G401 (cell line): ENCODE data around the gene NHLRC4. TPM values are rescaled to one million over a fixed set of nuclear protein-coding genes. Genes with fewer than 3 reads are reported as not detected.
"Not testable (repeated sequence)": the region's sequence is repeated elsewhere in the genome, so short reads cannot be mapped to it uniquely, and the experiment has no call there.

Experiments used
- DNase-seq: peaks from one replicate; pipeline ENCODE4 v3.0.0-alpha.2; 2015; ENCODE audit warnings: low spot score
- in situ Hi-C: cut with HindIII; loops from 2 replicates; pipeline ENCODE4 v1.10.0; 2016; ENCODE audit warnings: low sequenced_read_pairs, mixed read lengths
- total RNA-seq: library from RNA; depleted of rRNA; stranded (reverse); fragments of >200 nt; shearing (Covaris generic); gene quantifications from 2 replicates; pipeline ENCODE4 v1.2.3, GENCODE V29; 2014

The NHLRC4 gene
- total RNA-seq, 1 experiment from 2014 or later: 2.7 TPM

DNA sequence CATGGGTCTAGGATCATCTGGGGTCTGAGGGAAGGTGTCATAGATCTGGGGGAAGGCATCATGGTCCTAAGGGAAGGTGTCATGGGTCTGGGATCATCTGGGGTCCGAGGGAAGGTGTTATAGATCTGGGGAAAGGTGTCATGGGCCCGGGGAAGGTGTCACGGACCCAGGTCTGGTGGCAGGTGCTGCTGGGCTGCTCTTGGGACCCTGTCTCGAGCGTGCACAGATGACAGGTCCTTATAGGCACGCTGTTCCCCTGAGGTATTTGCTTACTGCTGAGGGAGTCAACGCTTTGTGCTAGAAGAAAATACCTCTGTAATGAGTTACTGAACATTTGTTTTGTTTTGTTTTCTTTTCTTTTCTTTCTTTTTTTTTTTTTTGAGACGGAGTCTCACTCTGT lies 24.4 kb downstream of the NHLRC4 start:
- in situ Hi-C loops: no loop called here
- no peak for DNase-seq

DNA sequence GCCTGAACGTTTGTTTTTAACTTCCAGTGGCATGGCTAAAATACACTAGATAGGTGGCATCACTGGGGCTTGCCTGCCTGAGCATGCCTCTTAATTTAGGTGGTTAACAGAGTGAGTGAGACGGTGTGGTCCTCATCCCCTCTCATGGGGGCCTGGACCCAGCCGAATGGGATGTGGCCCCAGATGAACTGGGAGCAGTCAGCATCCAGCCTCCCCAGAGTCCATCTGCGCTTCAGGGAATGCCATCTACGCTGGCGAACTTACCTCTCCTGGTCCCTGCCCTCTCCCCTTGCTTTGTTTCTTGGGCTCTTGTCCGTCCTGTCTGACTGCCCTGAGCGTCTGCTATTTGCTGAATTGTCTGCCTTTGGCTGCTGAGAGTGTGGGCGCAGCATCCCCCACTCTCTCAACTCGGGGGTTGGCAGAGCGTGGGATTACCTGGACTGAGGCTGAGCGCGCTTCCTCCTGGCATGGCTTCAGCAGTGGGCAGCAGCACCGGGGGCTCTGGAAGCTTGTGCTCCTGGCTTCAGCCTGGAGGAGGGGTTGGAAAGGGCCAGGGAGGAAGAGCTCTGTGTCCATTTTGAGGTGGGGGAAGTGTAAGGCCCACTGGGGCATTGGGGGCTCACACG lies 25.2 kb downstream of the NHLRC4 start:
- in situ Hi-C loops: no loop called here
- DNase-seq: no peak

DNA sequence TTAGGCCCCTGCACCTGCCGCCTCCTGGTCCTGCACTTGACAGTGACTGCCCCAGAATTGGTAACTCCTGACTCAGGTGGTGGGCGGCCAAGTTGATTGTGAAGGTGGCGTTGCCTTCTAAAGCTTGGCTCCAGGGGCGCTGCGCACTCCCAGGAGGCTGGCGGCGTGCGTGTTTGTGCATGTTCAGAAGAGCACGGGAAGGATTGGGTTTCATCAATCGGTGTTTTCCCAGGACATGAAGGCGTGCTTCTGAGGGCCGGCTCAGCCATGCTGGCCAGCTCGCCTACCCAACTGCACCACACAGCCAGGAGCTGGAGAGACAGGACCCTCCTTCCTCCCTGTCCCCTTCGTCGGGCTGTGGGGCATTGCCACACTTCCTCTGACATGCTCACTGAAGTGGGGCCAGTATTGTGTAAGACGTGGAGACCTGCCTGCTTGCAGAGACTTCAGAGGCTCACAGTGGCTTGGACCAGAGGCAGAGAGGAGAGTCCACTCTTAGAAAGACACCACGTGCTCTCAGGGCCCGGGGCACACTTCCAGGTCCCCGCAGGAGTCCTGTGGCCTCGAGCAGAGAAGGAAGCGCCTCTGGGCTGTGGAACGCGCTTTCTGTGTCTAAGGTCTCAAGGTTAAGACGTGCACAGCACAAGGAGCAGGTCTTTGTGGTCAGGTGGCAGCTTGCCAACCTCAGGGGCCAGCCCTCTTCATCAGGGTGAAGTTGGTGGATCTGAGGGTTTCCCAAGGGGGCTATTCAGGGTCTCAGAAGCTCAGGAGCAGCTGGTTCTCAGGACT lies 25.9 kb downstream of the NHLRC4 start:
- DNase-seq: peak; percentile 67
- in situ Hi-C loops: no loop called here

DNA sequence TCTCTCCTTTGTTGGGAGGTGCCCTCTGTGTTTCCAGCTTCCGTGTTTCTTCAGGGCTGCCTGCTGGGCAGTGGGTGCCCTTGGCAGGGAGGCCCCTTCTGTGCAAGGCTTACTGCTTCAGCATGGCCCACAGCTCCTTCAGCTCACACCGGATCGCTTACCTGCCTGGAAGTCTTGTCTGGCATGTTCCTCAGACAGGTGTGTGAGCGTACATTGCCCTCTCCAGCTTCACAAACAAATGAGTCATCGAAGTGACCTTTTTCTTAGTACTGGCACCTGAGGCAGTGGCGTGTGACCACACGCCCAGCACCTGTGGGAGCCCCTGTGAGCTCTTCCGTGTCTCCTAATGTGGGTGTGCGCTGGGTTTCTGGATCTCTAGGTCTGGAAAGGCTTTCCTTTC lies 26.6 kb downstream of the NHLRC4 start:
- in situ Hi-C loops: no loop called here
- DNase-seq: no peak

DNA sequence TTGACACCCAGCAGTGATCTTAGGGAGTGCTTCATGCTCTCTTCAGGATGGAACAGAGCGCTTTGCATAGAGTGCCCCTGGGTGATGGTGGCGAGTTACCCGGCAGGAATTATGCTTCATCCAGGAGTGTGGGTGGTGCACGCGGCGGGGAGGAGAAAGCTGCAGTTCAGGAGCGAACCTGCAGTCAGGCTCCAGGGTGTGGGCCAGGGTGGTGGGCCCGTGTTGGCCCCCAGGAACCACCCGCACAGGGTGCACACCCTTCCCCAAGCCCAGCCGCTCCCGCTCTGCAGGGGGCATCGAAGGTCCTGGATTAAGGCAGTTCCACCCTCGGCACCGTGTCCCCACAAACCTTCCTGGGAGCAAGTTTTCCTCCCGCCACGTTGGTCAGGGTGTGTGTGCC lies 27.0 kb downstream of the NHLRC4 start:
- in situ Hi-C loops: no loop called here
- DNase-seq: no peak

DNA sequence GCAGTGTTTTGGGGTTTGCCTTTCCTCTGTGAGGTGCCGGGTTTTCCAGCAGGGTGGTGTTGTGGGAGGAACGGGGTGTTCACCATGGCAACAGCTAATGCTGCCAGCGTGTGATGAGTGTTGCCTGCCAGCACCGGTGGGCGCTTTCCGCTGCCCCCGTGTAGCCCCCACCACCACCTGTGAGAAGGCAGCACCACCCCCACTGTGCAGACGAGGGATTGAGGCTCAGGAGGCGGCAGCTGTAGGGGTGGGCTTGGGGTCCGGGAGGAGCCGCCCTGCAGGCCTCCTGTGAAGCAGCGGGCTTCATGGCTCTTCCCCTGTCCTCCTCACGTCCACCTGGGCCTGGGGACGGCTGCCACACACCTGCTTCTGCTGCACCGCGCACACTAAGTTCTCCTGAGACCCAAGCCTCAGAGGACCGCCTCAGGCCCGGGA lies 28.3 kb downstream of the NHLRC4 start:
- in situ Hi-C loops: no loop called here
- DNase-seq: no peak

DNA sequence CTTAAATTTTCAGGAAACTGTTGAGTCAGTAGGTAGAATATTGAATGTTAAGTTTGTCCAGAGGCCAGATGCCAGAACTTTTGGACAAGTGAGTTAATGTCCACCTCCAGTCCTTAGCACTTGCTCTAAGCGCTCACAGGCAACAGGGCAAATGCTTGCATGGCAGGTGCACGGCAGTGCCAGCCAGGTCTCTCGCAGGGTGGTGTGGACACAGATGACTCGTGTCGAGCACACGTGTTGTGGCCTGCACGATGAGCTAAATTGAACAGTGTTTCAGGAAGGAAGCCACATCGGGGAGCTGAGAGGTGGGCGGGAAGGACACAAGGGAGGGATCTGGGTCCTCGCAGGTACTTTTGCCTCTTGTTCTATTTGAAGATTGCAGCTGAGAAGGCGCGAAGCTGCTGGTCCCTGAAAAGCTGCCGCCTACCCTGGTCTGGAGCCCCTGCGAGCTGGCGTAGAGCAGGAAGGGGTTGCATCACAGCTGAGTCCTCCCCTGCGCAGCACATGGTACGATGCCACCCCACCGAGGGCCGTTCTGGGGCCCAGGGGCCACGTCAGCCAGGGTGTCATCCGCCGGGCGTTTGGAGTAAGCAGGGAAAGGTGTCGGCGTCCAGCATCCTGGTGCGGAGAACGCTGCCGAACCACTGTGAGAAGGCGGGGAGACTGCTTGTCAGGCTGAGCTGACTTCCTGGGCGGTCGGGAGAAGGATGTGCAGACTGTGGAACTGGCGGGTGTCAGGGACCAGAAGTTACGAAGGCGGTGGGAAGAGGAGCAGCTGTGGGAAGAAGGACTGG lies 29.3 kb downstream of the NHLRC4 start:
- peak; percentile 88 for DNase-seq
- in situ Hi-C loops: no loop called here

DNA sequence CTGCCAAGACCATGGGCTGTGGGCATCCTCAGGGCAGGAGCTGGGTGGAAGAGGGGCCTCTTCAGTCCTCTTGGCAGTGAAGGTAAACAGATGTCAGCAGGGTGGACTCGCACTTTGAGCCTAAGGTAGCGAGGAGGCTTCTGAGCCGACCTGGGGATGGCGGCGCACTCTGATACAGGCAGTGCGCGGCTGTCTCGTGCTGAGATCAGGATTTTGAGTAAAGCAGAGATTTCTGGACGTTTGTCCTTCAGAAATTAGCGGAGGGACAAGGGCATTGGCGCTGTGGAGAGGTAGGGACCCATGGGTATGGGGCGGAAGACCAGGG lies 29.9 kb downstream of the NHLRC4 start:
- no peak for DNase-seq
- in situ Hi-C loops: no loop called here

DNA sequence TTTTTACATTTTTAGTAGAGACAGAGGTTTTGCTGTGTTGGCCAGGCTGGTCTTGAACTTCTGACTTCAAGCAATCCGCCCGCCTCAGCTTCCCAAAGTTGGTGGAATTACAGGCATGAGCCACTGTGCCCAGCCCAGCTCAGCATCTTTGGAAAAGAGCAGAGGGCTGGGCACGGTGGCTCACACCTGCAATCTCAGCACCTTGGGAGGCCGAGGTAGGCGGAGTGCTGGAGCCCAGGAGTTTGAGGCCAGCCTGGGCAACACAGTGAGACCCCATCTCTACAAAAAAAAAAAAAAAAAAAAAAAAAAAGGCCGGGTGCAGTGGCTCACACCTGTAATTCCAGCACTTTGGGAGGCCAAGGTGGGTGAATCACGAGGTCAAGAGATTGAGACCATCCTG lies 30.9 kb downstream of the NHLRC4 start:
- DNase-seq, in situ Hi-C loops: not testable (repeated sequence)

DNA sequence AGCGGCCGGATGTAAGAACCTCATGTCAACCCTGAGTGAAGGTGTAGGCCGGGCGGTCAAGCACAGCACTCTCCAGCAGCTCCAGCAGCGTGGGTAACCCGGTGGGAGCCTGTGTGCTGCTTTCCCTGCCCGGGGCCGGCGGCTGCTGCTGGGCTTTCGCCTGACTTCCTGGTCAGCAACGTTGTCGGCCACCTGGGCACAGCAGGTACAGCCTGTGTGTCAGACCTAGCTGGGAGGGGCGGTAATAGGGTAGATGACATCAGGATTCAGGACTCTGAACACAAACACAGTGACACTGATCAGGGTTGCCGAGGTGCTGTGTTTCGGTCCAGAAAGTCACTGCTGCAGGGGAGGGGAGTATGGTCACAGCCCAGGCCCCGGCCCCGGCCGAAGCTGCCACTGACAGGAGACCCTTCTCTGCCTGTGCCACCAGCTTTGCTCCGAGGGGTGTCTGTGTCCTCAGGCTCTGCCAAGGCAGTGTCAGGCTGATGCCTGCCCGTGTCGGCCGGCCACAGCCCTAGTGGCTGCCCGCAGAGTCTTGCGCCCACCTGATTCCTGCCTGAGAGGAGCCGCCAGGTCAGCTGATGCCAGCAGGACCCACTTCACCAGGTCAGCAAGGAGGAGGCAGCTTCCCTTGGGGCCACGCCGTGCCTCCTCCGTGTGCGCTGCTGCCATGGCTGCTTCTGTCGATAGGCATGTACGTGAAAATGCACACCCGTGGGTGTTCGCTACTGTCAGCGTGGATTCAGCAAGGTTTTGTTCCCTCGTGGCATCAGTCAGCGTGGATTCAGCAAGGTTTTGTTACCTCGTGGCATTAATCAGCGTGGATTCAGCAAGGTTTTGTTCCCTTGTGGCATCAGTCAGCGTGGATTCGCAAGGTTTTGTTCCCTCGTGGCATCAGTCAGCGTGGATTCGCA lies 32.3 kb downstream of the NHLRC4 start:
- in situ Hi-C loops: no loop called here
- DNase-seq: peak; percentile 67

DNA sequence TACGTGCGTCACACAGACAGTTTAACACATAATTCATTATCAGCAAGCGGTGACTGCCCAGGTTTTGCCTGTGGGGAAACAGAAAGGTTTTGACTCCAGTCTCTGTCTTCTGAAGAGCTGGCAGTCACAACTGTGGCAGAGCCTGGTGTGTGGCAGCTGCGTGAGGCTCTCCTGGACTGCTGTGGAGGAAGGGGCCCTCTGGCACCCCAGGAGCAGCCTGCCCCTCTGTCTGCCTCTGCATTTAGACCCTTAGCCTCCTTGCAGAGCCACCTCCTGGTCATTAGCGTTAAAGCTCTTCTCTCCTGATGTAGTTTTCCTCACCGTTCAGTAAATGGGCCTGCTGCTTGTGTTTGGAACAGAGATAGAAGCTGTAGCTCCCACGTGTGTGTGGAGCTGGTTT lies 34.0 kb downstream of the NHLRC4 start:
- in situ Hi-C loops: no loop called here
- DNase-seq: peak; percentile 69

DNA sequence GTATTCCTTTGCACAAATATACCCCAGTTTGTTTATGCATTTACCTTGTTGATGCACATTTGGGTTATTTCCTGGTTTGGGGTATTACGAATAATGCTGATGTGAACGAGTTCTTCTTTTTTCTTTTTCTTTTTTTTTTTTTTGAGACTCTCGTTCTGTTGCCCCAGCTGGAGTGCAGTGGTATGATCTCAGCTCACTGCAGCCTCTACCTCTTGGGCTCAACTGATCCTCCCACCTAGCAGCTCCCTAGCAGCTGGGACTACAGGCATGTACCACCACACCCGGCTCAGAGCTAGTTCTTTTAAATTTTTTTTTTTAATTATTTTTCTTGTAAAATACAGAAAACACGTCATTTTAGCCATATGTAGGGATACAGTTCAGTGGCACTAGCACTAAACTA lies 37.1 kb downstream of the NHLRC4 start:
- in situ Hi-C loops: no loop called here
- no peak for DNase-seq

DNA sequence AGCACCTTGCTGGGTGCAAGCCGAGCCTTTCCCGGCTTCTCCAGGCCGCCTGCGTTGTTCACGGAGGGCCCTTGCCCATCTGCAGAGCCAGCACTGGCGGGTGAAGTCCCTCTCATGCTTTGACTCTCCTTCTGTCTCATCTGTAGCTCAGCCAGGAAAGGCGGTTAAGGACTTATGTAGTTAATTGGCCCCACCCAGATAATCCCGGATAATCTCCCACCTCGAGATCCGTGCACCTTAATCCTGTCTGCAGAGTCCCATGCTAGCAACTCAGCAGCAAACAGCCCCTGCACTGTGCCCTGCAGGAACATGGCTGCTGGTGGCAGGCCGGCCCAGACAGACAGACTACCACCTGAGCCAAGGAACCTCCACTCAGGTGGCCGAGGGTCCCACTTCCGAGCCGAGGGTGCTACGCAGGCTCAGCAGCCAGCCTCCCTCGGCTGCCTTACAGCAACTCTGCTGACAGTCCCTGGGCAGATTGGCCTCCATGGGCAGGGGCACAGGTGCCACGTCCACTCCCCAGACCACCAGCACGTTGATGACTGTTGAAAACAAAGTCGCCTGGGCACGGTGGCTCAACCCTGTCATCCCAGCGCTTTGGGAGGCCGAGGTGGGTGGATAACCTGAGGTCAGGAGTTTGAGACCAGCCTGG lies 40.0 kb downstream of the NHLRC4 start:
- in situ Hi-C loops: no loop called here
- DNase-seq: peak; percentile 60

DNA sequence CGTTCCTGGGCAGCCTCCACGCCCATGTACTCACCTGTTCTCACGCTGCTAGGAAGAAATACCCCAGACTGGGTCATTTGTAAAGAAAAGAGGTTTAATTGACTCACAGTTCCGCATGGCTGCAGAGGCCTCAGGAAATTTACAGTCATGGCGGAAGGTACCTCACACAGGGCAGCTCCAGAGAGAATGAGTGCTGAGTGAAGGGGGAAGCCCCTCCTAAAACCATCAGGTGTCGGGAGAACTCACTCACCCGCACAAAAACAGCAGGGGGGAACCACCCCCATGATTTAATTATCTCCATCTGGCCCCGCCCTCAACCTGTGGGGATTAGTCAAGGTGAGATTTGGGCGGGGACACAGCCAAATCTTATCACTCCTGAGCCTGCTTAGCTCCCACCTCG lies 41.2 kb downstream of the NHLRC4 start:
- in situ Hi-C loops: no loop called here
- no peak for DNase-seq

DNA sequence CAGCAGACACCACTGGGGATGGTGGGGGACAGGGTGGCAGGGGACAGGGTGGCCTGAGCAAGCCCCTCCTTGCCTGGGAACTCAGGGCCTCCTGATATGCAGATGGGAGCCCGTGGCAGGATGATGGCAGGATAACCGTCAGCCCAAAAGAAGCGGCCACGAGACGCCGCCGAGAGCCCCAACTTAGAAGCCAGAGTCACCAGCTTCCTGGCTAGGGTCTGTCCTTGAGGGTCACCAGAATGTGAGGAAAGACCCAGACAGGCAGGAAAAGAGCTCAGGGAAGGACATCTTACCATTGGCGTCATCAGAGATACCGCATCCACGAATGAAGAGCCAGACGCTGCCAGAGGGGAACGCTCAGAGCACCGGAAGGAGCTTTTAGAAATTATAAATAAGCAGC lies 42.5 kb downstream of the NHLRC4 start:
- in situ Hi-C loops: no loop called here
- no peak for DNase-seq

DNA sequence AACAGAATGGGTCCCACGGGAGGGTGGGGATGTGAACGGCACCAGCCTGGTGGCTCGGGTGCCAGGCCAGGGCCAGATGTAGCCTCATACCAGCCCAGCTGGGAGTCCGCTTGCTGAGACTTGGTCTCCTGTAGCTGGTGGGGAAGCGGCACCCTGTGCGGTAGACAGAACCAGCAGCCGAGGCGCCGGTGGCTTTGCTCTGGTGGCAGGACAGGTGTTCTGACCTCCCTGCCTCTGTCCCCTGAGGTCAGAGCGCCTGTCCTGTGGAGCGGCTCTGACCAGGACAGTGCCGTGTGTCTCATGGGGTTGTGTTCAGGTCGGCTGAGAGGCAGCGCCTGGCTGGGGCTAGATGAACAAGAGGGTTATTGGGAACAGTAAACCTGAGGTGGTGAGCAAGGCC lies 43.2 kb downstream of the NHLRC4 start:
- in situ Hi-C loops: no loop called here

DNA sequence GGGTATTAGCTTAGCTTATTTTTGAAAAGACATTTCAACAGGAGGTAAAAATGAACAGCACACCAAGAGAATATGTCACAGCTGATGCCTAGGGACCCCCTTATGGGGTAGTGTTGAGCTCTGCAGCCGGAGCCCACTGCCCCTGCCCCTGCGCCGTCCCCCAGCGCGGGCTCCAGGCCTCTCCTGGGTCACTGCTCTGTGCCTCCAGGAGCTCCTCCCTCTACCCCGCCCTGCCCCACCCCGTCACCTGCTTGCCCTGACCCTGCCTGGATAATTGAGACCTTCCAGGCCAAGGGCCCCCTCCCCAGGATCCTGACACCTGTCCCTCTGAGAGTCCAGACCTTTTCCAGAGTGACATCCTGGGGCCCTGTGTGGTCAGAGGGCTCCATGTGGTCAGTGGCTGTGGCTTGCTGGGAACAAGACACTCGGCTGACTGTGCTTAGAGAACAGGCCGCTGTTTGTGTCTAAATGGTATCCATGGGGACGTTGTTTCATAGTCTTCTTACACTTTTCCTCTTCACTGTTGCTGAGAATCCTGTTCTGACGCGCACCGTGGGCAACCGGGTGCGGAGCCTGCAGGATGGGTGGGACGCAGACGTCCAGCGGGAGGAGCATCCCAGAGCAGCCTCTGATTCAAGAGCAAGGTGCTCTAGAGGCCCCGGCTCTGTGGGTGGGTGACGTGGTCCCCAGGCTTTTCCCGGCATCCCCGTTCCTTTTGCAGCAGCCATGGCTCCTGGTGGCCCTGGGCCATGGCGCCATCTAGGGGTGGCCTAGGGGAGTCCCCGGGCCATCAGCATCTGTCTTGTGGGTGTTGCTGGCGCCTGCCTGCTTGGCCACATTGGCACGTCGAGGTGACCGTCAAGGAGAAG lies 43.9 kb downstream of the NHLRC4 start:
- in situ Hi-C loops: no loop called here
- peak; percentile 70 for DNase-seq

More for the DNA sequence above, 43.2 kb downstream of the NHLRC4 start:
- DNase-seq: no peak

DNA sequence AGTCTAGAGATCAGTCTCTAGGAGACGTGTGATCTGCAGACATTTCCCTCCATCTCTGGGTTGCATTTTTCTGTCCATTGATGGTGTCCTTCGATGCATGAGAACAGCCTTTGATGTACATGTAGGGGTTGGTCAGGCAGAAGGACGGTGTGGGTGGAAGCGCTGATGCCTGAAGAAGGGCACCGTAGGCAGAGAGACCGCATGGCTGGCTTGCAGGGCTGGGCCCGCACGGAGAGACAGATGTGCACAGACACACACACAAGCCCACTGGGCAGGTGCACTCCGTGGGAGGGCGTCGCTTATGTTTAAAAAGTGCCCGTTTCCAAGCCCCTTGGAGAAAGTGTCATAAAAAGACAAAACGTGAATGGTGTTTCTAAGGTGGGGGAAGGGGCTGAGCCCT lies 48.3 kb downstream of the NHLRC4 start:
- in situ Hi-C loops: no loop called here
- DNase-seq: no peak
